ENCODE data around the gene PKNOX2.

PKNOX2 gene

GRCh38 chr11:125312812-125313211 is 148.3 kb downstream of the PKNOX2 start:
- DNase-seq (ENCODE audit: low read depth in 2 of 2) = no peak

GRCh38 chr11:125313271-125314219 is 149.0 kb downstream of the PKNOX2 start:
- no peak for DNase-seq (ENCODE audit: low read depth in 2 of 2)

- no peak for DNase-seq (ENCODE audit: low read depth in 2 of 2)
These were observed 149.9 kb downstream of the PKNOX2 start for GRCh38 chr11:125314276-125315078.

DNA sequence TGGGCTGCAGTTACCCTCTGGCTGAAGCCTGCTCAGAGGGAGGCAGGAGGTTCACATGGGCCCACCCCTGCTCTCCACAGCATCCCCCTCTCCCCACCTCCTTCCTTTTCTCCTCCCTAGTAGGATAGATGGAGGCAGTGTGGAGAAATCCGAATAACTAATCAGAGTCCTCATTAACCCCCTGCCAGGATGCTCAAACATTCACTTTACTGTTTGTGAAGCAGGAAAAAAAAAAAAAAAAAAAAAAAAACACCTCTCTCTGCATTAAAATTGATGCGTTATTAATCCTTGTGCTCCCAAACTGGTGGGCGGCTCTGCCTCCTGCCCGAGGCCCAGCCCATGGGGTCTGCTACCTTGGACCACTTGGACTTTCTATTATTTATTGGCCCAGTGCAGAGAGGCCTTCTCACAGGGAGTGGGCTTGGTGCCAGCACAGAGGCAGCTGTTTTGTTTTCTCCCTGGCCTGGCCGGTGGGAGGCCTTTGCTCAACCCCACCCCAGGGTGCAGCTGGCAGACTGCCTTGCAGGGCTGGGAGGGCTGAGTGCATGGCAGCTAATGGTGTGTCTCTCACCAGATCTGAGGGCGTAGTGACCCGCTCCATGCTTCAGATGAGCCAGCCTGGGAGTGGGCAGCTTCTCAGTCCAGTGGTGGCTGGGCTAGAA is 150.7 kb downstream of the PKNOX2 start:
- DNase-seq (ENCODE audit: low read depth in 2 of 2) = no peak

DNA sequence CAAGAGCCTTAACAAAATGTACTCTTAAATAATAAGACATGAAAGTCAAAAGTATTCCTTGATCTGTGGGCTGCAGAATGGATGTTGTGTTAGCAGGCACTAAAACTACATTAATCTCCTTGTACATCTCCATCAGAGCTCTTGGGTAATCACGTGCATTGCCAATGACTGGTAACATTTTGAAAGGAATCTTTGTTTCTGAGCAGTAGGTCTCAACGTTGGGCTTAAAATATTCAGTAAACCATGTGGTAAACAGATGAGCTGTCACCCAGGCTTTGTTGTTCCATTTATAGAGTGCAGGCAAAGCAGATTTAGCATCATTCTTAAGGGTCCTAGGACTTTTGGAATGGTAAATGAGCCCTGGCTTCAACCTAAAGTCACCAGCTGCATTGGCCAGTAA is 152.9 kb downstream of the PKNOX2 start:
- DNase-seq (ENCODE audit: low read depth in 2 of 2) = no peak

DNA sequence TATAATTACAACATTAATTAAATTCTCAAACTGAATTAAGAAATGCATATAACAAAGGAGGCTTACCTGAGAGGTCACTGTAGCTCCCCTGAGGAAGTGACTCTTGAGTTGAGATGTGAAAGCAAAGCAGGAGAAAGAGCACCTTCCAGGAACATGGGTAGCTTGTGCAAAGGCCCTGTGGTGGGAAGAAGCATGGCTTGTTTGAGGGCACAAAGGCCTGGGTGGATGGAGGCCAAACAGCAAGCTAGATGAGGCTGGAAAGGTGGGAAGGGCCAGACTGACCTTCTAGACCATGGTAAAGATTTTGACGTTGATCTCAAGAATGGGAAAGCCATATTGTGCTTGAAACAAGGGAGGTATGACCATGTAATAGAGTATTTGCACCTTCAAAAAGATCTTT is 155.1 kb downstream of the PKNOX2 start:
- DNase-seq (ENCODE audit: low read depth in 2 of 2) = no peak

DNA sequence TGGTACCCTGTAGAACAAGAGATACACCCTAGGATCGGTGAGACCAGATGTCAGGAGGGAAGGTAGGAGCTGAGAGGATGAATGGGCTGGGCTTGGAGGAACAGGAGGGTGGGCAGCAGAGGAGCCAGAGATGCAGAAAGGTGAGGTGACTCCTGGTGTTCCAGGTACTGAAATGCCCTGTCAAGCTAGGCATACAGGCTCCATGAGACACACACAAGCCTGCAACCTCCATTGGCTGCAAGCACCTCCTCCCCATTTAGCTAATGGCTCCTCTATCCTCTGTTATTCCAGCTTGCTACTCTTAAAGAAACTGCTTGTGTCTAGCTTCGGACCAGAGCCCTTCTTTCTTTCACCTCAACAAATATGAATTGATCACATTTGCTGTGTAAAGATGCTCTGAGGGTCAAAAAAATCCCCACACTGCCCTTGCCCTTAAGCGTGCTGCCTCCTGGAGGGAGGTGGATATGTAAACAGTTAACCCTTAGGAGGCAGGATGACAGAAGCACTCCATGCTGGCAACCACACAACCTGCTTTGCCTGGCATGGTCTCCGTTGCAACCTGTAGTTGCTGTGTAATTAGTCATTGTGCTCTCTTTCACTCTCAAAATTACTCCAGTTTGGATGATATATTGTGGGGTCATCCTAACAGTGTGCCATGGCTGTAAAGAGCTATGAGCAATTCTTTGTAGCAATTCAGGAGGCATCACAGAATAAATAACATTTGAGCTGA is 156.0 kb downstream of the PKNOX2 start:
- DNase-seq (ENCODE audit: low read depth in 2 of 2) = no peak

- DNase-seq (ENCODE audit: low read depth in 2 of 2) = no peak
These were observed 157.7 kb downstream of the PKNOX2 start for GRCh38 chr11:125322289-125322688.

GRCh38 chr11:125325196-125325595 is 160.6 kb downstream of the PKNOX2 start:
- no peak for DNase-seq (ENCODE audit: low read depth in 2 of 2)

GRCh38 chr11:125326126-125326525 is 161.6 kb downstream of the PKNOX2 start:
- no peak for DNase-seq (ENCODE audit: low read depth in 2 of 2)

DNA sequence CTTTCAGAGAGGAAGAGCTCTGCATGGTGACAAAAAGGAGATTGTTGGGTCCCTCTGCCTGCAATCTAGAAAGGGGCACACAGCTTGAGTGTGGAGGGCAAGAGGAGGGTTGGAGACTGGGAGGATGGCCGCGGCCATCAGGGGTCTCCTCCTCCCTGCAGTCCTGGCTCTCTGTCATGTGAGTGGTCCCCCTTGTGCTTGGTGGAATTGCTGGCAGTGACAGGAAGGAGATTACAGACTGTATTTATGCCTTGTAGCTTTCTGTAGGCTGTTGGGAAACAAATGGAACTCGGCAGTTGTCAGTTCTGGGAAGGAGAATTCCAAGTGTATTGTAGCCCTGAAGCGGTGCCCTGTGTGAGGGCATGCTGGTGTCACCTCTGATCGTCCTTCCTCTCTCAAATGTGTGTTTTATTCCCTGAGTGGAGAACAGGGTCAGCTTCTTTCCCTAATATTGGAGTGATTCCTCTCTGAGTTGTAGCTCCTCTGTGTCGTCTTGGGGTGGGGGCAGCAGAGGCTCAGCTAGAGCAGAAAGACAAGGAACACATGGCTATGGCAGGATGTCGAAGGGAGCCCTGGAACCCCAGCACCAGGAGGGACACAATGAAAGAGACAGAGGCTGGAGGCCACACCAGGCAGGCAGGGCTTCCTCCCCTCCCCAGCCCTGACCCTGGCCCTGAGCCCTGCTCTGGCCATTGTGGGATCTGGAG is 163.1 kb downstream of the PKNOX2 start:
- no peak for DNase-seq (ENCODE audit: low read depth in 2 of 2)

- DNase-seq (ENCODE audit: low read depth in 2 of 2) = no peak
These were observed 163.7 kb downstream of the PKNOX2 start for GRCh38 chr11:125328225-125328580.

DNA sequence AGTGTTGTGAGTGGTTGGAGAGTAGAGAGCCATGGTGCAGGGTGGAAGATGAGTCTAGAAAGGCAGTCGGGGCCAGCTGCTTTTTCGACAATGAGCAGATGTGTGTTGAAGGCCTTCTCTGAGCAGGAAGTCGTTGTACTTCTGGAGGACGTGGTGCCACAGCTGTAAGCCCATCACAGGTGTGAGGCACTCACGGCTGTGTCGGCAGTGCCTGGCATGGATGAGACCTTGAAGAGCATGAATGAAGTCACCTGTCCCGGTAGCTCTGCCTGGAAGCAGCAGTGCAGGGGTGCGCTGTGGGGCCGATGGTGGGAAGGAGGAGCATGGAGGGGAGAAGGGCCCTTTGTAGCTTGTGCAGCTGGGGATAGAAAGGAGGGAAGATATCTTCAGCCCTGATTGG is 165.2 kb downstream of the PKNOX2 start:
- no peak for DNase-seq (ENCODE audit: low read depth in 2 of 2)

DNA sequence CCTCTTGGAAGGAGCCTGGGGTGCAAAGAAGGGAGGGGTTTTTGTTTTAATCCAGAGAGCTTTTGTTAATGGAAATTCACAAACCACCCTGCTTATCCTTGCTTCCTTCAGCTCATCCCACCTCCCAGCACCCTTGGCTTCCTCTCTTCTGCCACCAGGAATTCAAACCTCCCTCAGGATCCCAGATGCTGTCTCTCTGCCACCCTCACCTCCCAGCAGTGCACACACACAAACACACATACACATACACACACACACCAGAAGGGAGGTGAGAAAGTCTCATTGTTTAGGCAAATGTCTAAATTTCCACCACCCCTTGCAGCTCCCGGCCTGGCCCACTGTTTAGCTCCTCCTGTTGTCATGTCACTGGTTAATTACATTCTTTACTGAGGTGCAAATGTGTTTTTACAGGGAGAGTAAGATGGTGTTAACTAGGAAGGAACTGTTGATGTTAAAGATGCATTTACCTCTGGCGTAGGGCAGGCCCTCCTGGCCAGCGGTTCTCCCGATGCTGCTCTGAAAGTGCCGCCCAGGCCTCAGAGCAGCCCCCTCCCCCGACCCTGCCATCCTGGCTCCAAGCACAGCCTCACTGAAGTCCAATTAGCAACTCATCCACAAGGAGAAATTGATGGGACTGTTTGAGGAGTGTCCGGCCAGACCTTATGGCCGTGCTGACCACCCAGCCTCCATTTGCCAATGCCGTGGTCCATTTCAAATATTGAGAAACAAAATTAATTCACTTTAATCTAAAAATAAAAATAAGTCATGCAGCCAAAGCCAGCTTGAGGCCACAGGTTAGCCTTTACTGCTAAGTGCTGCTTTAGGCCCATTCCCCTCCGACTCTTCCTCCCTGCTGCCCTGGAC is 166.1 kb downstream of the PKNOX2 start:
- no peak for DNase-seq (ENCODE audit: low read depth in 2 of 2)

DNA sequence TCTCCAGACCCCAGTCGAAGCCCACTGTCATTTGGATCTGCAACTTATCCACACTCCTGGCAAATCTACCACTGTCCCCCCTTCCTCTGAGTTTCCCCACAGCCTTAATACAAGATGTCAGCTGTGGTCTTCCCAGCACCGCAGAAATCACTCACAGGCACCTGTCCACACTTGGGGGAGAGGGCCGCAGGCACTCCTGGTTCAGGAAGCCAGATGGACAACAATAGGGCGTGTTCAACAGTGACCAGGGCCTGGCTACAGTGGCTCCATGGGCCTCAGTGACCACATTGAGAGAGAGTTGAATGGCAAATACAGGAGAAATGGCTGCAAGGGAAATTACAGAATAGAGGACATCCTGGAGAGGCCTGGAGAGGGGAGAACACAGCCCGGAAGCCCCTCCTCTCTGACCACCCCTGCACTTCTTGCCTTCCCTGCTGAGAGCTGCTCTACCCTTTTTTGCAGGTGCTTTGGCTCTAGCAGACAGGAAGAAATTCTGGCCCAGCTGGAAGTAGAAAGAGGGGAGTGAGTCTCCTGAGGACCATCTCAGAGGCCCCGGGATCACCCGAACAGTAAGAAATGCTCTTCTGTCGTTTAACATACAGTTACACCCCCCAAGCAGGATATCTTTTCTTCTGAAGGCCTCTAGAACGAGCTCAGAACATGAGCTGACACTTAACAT is 166.9 kb downstream of the PKNOX2 start:
- no peak for DNase-seq (ENCODE audit: low read depth in 2 of 2)

- DNase-seq (ENCODE audit: low read depth in 2 of 2) = no peak
These were observed 168.3 kb downstream of the PKNOX2 start for GRCh38 chr11:125332821-125333220.

DNA sequence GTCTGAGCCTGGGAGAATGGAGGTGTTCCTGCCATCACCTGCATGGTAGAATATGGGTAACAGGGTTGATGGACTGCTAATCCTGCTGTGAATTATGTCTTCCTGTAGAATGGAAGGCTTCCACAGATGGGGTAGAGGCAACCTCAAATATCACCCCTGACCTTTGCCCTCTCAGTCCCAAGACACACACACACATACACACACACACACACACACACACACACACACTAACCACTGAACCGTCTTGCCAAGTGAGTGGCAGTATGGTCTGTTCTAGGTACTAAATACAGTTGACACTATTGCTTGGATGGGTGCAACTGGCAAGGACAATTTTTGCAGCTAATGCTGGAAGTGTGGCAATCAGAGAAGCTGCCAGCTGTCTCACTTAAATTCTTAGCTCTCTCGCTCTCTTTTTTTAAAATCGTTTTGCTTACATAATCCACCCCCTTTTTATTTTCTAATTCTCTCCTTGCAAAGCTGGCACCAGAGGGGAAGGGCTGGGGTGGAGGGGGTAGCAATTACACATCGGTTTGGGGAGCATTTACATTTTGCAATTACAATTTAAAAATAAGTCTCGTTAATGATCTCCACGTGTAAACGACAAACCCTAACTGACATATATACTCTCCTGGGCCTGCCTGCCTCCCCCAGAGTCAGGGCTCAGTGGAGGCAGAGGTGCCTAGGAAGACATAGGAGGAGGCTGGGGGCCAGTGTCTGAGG is 169.0 kb downstream of the PKNOX2 start:
- DNase-seq (ENCODE audit: low read depth in 2 of 2) = no peak

GRCh38 chr11:125335106-125335505 is 170.6 kb downstream of the PKNOX2 start:
- no peak for DNase-seq (ENCODE audit: low read depth in 2 of 2)

Measured in stimulated activated CD8-positive, alpha-beta memory T cell treated with anti-CD3 and anti-CD28 coated beads, Interleukin-2, amount 100 ng/mL, for 1 hour (primary cell).